Bronchial epithelial cell (primary cell): Measurements from ENCODE around the gene R3HDM2. TPM values are rescaled to one million over a fixed set of nuclear protein-coding genes. Genes with fewer than 3 reads are reported as not detected.

Experiments used
- DNase-seq: peaks from one replicate; pipeline ENCODE4 v3.0.0-alpha.2; 2010; ENCODE audit warnings: low read depth
- FAIRE-seq: peaks from 2 replicates; lab custom pipeline; 2011; peaks lifted over from hg19 to GRCh38; lab: Jason Lieb, UNC
- H3K27me3 ChIP-seq: 2 replicates; pipeline ENCODE4 v1.5.1; 2011; ENCODE audit warnings: low read length; ENCODE audit not compliant: control insufficient read depth, insufficient read depth
- H3K36me3 ChIP-seq: 2 replicates; pipeline ENCODE4 v1.5.1; 2011; ENCODE audit warnings: low read length; ENCODE audit not compliant: control insufficient read depth, insufficient read depth
- H3K4me3 ChIP-seq: 2 replicates; pipeline ENCODE4 v1.5.1; 2011; ENCODE audit warnings: mild to moderate bottlenecking, low read depth, low read length, control low read depth
- CTCF ChIP-seq: IDR thresholded peaks from 2 replicates; pipeline ENCODE4 v1.5.1; 2011; ENCODE audit warnings: mild to moderate bottlenecking, moderate library complexity, low read length, control low read depth, inconsistent platforms; ENCODE audit not compliant: insufficient read depth, severe bottlenecking
- total RNA-seq: library from RNA; depleted of rRNA; stranded (reverse); fragments of >200 nt; gene quantifications from 2 replicates; pipeline ENCODE4 v1.2.1, GENCODE V29; 2014

Gene R3HDM2
- total RNA-seq, 1 donor from 2014 or later: 5.5 TPM

- FAIRE-seq (no peak), DNase-seq (peak; percentile 30)
- H3K36me3 ChIP-seq: peaks cover 2% of the 10 kb centered on the region
- no peak for TF ChIP-seq CTCF
- no peaks in the 10 kb centered on the region for H3K27me3 ChIP-seq
- H3K4me3 ChIP-seq: no peak overlapping the region
Measured at GRCh38 chr12:57377103-57377840, 53.6 kb downstream of the R3HDM2 start.

DNA sequence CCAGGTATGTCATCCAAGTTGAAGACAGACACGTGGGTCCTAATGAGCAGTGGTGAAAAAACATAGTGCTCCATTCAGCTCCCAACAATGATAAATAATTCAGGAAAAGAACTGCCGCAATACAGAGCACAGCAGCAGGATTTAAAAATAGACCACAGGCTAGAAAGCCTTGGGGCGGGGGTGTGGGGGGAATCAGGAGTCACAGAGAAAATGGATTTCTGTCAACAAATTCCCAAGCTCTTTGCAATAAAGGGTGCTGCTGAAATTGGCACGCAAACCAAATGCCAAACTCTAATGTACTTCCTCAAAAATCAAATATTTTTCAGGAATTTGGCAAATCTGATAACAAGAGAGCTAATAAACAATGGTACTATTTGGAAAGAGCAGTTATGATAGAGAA lies 58.6 kb downstream of the R3HDM2 start:
- H3K36me3 ChIP-seq: peaks cover 2% of the 10 kb centered on the region
- no peak overlapping the region for H3K4me3 ChIP-seq
- no peak for TF ChIP-seq CTCF
- FAIRE-seq (no peak), DNase-seq (no peak)
- H3K27me3 ChIP-seq: no peaks in the 10 kb centered on the region

GRCh38 chr12:57370696-57371095 lies 60.1 kb downstream of the R3HDM2 start:
- H3K4me3 ChIP-seq: no peak overlapping the region
- no peak for DNase-seq
- FAIRE-seq: no peak
- no peaks in the 10 kb centered on the region for H3K27me3 ChIP-seq
- peaks cover 2% of the 10 kb centered on the region for H3K36me3 ChIP-seq
- TF ChIP-seq CTCF: no peak

GRCh38 chr12:57370072-57370471 lies 60.8 kb downstream of the R3HDM2 start:
- Histone ChIP-seq H3K4me3 (no peak overlapping the region), H3K27me3 (no peaks in the 10 kb centered on the region), H3K36me3 (peaks cover 2% of the 10 kb centered on the region)
- DNase-seq (no peak), FAIRE-seq (no peak)
- TF ChIP-seq CTCF: no peak

GRCh38 chr12:57369202-57369601 lies 61.6 kb downstream of the R3HDM2 start:
- H3K4me3 ChIP-seq: no peak overlapping the region
- TF ChIP-seq CTCF: no peak
- DNase-seq: no peak
- FAIRE-seq: no peak
- no peaks in the 10 kb centered on the region for H3K27me3 ChIP-seq
- H3K36me3 ChIP-seq: peaks cover 2% of the 10 kb centered on the region
